H1 (cell line): ENCODE measurements around the gene FAM184B. TPM values are rescaled to one million over a fixed set of nuclear protein-coding genes. Genes with fewer than 3 reads are reported as not detected.

Experiments
- ATF2 ChIP-seq: IDR thresholded peaks from 2 replicates; pipeline ENCODE4 v1.6.1; 2012; ENCODE audit warnings: low read length, inconsistent platforms
- CEBPB ChIP-seq: IDR thresholded peaks from 2 replicates; pipeline ENCODE4 v1.6.1; 2012; ENCODE audit warnings: low read depth, low read length
- CHD2 ChIP-seq: IDR thresholded peaks from 2 replicates; pipeline ENCODE4 v1.6.1; 2012; ENCODE audit warnings: low read length, improper control_type of control experiment
- CHD7 ChIP-seq: fragments of 300-600 bp; sonication (generic); IDR thresholded peaks from 2 replicates; pipeline ENCODE4 v1.7.1; 2012; ENCODE audit warnings: low read length, moderate library complexity, mild to moderate bottlenecking, inconsistent platforms; ENCODE audit not compliant: insufficient replicate concordance
- NANOG ChIP-seq: IDR thresholded peaks from 2 replicates; pipeline ENCODE4 v1.6.1; 2011; ENCODE audit warnings: low read length, low read depth, mild to moderate bottlenecking, inconsistent platforms; ENCODE audit not compliant: insufficient read depth, poor library complexity, severe bottlenecking
- SAP30 ChIP-seq: fragments of 300-600 bp; sonication (generic); IDR thresholded peaks from 2 replicates; pipeline ENCODE4 v1.7.1; 2012; ENCODE audit warnings: low read length, moderate library complexity, mild to moderate bottlenecking, inconsistent platforms; ENCODE audit not compliant: insufficient read depth, insufficient replicate concordance
- TEAD4 ChIP-seq: IDR thresholded peaks from 2 replicates; pipeline ENCODE4 v1.6.1; 2012; ENCODE audit warnings: low read depth, low read length, inconsistent platforms, mixed read lengths
- USF2 ChIP-seq: IDR thresholded peaks from 2 replicates; pipeline ENCODE4 v1.6.1; 2011; ENCODE audit warnings: low read length, improper control_type of control experiment
- polyA plus RNA-seq, 7 experiments: library from polyadenylated mRNA; depleted of rRNA in 3 of 7; stranded (reverse) in 5 of 7; unstranded in 2 of 7; fragments of >200 nt in 5 of 7; fragments of 200-250 nt in 2 of 7; gene quantifications; 1 replicate in 5 of 7; 2 replicates in 1 of 7; 4 replicates in 1 of 7; pipeline versions ENCODE4 v1.2.1 to v1.2.3, GENCODE V29; 2011 to 2013; ENCODE audit warnings: missing spikeins in 2 of 7, mixed read lengths in 2 of 7
- total RNA-seq: library from RNA; stranded (reverse); fragmentation: NEBNext Ultra II Directional; extraction: Animal tissue kit (Norgen Biotek cat#: 25700); gene quantifications from 2 replicates; pipeline ENCODE4 v1.2.1, GENCODE V29; 2021

Gene FAM184B
- total and polyA plus RNA-seq, 2 of the 8 experiments (the other 6 are each of a cell fraction or from before 2014, with no cell fraction given): 0.05 to 0.39 TPM

- no peak for TF ChIP-seq CHD7
- TF ChIP-seq SAP30: no peak
- TF ChIP-seq TEAD4: no peak
- TF ChIP-seq NANOG: no peak
- no peak for TF ChIP-seq CEBPB
- no peak for TF ChIP-seq ATF2
- no peak for TF ChIP-seq CHD2
- TF ChIP-seq USF2: no peak
Measured at GRCh38 chr4:17647927-17648326, 133.5 kb downstream of the FAM184B start (continued).
